OCI-LY3 (cell line): ENCODE data around the gene ABCD4.

Experiments
- H2AFZ ChIP-seq: fragments of 200-600, 300-600 bp; shearing (Covaris generic); 2 replicates; pipeline ENCODE4 v1.6.0; 2014; ENCODE audit warnings: antibody characterized with exemption, low read depth, low read length
- H3K27ac ChIP-seq: fragments of 200-600, 300-600 bp; sonication (generic); 2 replicates; pipeline ENCODE4 v1.5.1; 2014; ENCODE audit warnings: mild to moderate bottlenecking, low read length, moderate library complexity, mixed read lengths
- H3K27me3 ChIP-seq: fragments of 200-600, 300-600 bp; sonication (generic); 2 replicates; pipeline ENCODE4 v1.6.1; 2014; ENCODE audit warnings: low read depth, low read length, mixed read lengths
- H3K36me3 ChIP-seq: fragments of 200-600, 300-600 bp; sonication (generic); replicated peaks from 2 replicates; pipeline ENCODE3; 2014; ENCODE audit warnings: low read depth, low read length, mixed read lengths
- H3K4me1 ChIP-seq: fragments of 300-600, 200-600 bp; sonication (generic); 2 replicates; pipeline ENCODE4 v1.6.1; 2014; ENCODE audit warnings: low read length, mixed read lengths
- H3K4me2 ChIP-seq: fragments of 200-600, 300-600 bp; sonication (generic); 2 replicates; pipeline ENCODE4 v1.6.1; 2014; ENCODE audit warnings: low read length, mixed read lengths
- H3K4me3 ChIP-seq: fragments of 300-600, 200-600 bp; sonication (generic); 2 replicates; pipeline ENCODE4 v1.5.1; 2014; ENCODE audit warnings: antibody characterized with exemption, mild to moderate bottlenecking, low read length, moderate library complexity
- H3K79me2 ChIP-seq: fragments of 300-600, 200-600 bp; shearing (Covaris generic); 2 replicates; pipeline ENCODE4 v1.6.1; 2014; ENCODE audit warnings: mild to moderate bottlenecking, low read length, mixed read lengths
- H3K9ac ChIP-seq: fragments of 300-600, 200-600 bp; shearing (Covaris generic); 2 replicates; pipeline ENCODE4 v1.6.0; 2014; ENCODE audit warnings: mild to moderate bottlenecking, low read length, moderate library complexity
- H3K9me3 ChIP-seq: fragments of 200-600, 300-600 bp; shearing (Covaris generic); 2 replicates; pipeline ENCODE4 v1.6.1; 2014; ENCODE audit warnings: low read length, mixed read lengths; ENCODE audit not compliant: insufficient read depth
- H4K20me1 ChIP-seq: fragments of 200-600, 300-600 bp; sonication (generic); 2 replicates; pipeline ENCODE4 v1.6.1; 2016; ENCODE audit warnings: low read length, mixed read lengths; ENCODE audit not compliant: insufficient read depth
- CTCF ChIP-seq: fragments of 200-600, 300-600 bp; sonication (generic); IDR thresholded peaks from 2 replicates; pipeline ENCODE4 v1.5.1; 2014; ENCODE audit warnings: antibody characterized with exemption, low read length, low read depth
- EZH2phosphoT487 ChIP-seq: fragments of 200-600 bp; shearing (Covaris generic); IDR thresholded peaks from 2 replicates; pipeline ENCODE4 v1.6.1; 2018; ENCODE audit warnings: antibody characterized with exemption, mixed run types, low read depth

Gene ABCD4

DNA sequence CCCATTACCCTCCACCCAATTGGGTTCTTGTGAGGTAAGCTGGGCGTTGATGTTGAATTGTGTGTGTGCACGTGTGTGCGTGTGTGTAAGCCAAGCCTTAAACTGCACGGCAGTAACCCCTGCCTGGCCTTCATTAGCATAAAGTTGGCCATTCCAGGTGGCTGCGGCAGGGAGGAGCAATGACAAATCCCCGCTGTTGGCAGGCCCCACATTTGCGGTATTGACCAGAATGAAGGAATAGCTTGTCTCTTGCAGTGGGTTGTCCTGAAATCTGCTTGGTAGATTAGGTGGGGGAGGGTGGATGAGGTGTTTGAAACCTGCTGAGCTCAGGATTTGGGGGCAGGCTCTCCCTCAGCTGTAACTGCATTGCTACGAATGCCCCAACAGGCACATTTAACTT is 56.2 kb downstream of the ABCD4 start:
- Histone ChIP-seq H2AFZ (no peak overlapping the region), H3K36me3 (no peaks in the 10 kb centered on the region), H3K4me2 (no peak overlapping the region), H3K27me3 (peaks cover 27% of the 10 kb centered on the region), H3K4me1 (no peaks in the 10 kb centered on the region; the same call in 1 of the 2 replicates), H3K79me2 (no peaks in the 10 kb centered on the region), H4K20me1 (no peaks in the 10 kb centered on the region), H3K9me3 (no peaks in the 10 kb centered on the region), H3K9ac (no peak overlapping the region), H3K27ac (no peak overlapping the region), H3K4me3 (no peak overlapping the region)
- TF ChIP-seq EZH2phosphoT487 (no peak), CTCF (no peak)

DNA sequence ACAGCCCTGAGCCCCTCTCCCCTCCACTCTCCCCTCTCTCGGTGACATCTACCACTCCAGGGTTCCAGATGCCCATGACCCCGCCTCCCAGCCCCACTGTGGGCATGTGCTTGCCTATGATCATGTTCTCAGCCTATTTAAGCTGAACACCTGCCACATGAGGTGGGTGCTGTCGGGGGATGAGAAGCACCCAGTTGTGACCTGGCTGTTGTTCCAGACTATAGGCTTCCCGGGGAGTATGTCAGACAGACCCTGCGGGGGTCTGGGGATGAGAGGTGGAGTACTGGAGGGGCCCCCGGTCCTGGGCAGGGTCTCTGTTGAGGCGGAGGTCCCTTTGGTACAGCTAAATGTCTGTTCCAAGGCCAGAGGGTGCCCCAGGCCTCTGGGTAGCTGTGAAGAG is 57.4 kb downstream of the ABCD4 start:
- Histone ChIP-seq H3K27ac (no peak overlapping the region), H3K79me2 (no peaks in the 10 kb centered on the region), H3K27me3 (peaks cover 27% of the 10 kb centered on the region), H3K4me3 (no peak overlapping the region), H3K9me3 (no peaks in the 10 kb centered on the region), H3K4me2 (no peak overlapping the region), H3K4me1 (no peaks in the 10 kb centered on the region; the same call in 1 of the 2 replicates), H3K9ac (no peak overlapping the region), H3K36me3 (no peaks in the 10 kb centered on the region), H4K20me1 (no peaks in the 10 kb centered on the region), H2AFZ (no peak overlapping the region)
- no peak for TF ChIP-seq EZH2phosphoT487

DNA sequence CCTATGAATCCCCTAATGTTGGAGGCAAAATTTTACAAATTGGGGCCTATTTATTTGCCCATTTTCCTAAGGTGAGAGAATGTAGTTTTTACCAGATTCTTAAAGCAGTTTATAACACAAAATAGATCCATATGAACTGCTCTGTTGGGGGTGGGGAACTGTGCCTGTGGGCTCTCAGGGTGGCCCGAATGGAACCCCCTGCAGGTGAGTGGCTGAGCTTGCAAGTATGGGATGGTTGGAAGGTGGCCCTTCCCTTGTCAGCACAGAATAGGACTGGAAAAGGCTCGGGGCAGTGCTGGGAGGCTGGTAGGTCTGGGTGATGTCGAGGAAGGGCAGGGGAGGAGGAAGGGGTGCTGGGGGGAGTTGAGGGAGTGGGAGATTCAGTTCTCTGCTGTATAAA is 58.6 kb downstream of the ABCD4 start:
- H3K27me3 ChIP-seq = peaks cover 27% of the 10 kb centered on the region
- H3K4me3 ChIP-seq = no peak overlapping the region
- no peaks in the 10 kb centered on the region for H3K36me3 ChIP-seq
- no peak overlapping the region for H2AFZ ChIP-seq
- no peaks in the 10 kb centered on the region for H3K9me3 ChIP-seq
- TF ChIP-seq CTCF (no peak), EZH2phosphoT487 (no peak)
- no peak overlapping the region for H3K27ac ChIP-seq
- no peak overlapping the region for H3K4me2 ChIP-seq
- H3K79me2 ChIP-seq = no peaks in the 10 kb centered on the region
- no peaks in the 10 kb centered on the region for H4K20me1 ChIP-seq
- no peak overlapping the region for H3K9ac ChIP-seq
- no peaks in the 10 kb centered on the region; the same call in 1 of the 2 replicates for H3K4me1 ChIP-seq

- Histone ChIP-seq H3K36me3 (no peaks in the 10 kb centered on the region), H3K4me1 (no peaks in the 10 kb centered on the region; the same call in 1 of the 2 replicates), H3K9me3 (no peaks in the 10 kb centered on the region), H3K4me3 (no peak overlapping the region), H3K79me2 (no peaks in the 10 kb centered on the region), H3K27me3 (peaks cover 27% of the 10 kb centered on the region), H4K20me1 (no peaks in the 10 kb centered on the region), H3K27ac (no peak overlapping the region), H2AFZ (no peak overlapping the region), H3K9ac (no peak overlapping the region), H3K4me2 (no peak overlapping the region)
- TF ChIP-seq CTCF = no peak
- TF ChIP-seq EZH2phosphoT487 = no peak
These were observed 59.7 kb downstream of the ABCD4 start for GRCh38 chr14:74243051-74243450.

DNA sequence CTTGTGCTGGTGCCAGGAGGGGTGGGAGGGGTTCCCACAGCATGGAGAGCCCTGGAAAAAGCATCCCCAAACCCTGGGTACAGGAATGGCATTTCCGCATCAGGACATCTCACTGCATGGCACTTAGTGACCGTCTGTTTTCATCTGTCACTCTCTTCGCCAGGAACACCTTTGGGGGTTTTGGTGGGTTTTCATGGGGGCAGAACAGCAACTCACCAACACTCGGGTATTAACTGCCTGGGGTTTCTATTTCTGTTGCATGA is 60.0 kb downstream of the ABCD4 start:
- no peaks in the 10 kb centered on the region; the same call in 1 of the 2 replicates for H3K4me1 ChIP-seq
- no peaks in the 10 kb centered on the region for H4K20me1 ChIP-seq
- H3K79me2 ChIP-seq = no peaks in the 10 kb centered on the region
- H3K9me3 ChIP-seq = no peaks in the 10 kb centered on the region
- H3K27me3 ChIP-seq = peaks cover 27% of the 10 kb centered on the region
- no peak overlapping the region for H3K9ac ChIP-seq
- H3K4me3 ChIP-seq = no peak overlapping the region
- no peak for TF ChIP-seq EZH2phosphoT487
- no peak for TF ChIP-seq CTCF
- no peak overlapping the region for H3K4me2 ChIP-seq
- H3K36me3 ChIP-seq = no peaks in the 10 kb centered on the region
- H2AFZ ChIP-seq = no peak overlapping the region
- no peak overlapping the region for H3K27ac ChIP-seq
